HG03039 (cell line): ENCODE results near the gene RBL1.
"Not testable (repeated sequence)": the region's sequence is repeated elsewhere in the genome, so short reads cannot be mapped to it uniquely, and the experiment has no call there.

Source experiments
- ATAC-seq: cut with Tn5 transposase; IDR thresholded peaks from one replicate; pipeline ENCODE4 v1.9.1; 2021; ENCODE audit warnings: mild to moderate bottlenecking, moderate library complexity; ENCODE audit not compliant: unreplicated experiment

RBL1 gene

GRCh38 chr20:36998652-36999051, 97.1 kb downstream of the RBL1 start:
- ATAC-seq: no peak

DNA sequence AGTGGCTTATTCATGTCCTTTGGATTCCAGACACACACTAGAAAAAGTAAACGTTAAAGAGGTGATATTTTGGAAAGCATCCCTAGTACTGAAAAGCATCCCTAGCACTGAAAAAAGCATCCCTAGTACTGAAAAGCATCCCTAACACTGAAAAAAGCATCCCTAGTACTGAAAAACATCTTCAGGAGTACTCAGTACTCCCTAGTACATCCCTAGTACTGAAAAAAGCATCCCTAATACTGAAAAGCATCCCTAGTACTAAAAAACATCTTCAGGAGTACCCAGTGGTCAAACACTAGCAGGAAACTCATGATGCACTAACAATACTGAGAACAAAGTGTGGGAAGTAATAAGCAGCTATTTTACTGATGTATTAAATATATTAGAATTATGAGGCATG, 98.7 kb downstream of the RBL1 start:
- no peak for ATAC-seq

GRCh38 chr20:36994221-36994620, 101.6 kb downstream of the RBL1 start:
- not testable (repeated sequence) for ATAC-seq

DNA sequence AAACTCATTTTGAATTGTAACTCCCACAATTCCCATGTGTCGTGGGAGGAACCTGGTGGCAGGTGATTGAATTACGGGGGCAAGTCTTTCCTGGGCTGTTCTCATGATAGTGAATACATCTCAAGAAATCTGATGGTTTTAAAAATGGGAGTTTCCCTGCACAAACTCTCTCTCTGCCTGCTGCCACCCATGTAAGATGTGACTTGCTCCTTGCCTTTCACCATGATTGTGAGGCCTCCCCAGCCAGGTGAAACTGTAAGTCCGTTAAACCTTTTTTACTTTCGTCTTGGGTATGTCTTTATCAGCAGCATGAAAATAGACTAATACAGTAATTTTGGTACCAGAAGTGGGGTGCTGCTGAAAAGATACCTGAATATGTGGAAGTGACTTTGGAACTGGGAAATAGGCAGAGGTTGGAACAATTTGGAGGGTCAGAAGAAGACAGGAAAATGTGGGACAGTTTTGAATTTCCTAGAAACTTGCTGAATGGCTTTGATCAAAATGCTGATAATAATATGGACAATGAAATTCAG, 102.9 kb downstream of the RBL1 start:
- no peak for ATAC-seq

- ATAC-seq: no peak
These were observed 104.1 kb downstream of the RBL1 start for GRCh38 chr20:36991703-36992102.

DNA sequence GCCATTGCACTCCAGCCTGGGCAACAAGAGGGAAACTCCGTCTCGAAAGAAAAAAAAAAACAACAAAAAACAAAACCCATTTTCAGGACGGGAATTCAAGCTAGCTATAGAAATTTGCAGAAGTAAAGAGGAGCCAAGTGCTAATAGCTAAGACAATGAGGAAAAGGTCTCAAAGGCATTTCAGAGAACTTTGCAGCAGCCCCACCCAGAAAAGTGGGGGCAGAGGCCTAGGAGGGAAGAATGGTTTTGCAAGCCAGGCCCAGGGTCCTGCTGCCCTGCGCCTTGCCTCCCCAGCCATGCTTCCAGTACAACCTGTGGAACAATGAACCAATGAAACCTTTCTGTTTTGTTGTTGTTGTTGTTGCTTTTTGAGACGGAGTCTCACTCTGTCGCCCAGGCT, 106.0 kb downstream of the RBL1 start:
- no peak for ATAC-seq

- no peak for ATAC-seq
These were observed 107.3 kb downstream of the RBL1 start for GRCh38 chr20:36988494-36988966.

- ATAC-seq: no peak
These were observed 111.5 kb downstream of the RBL1 start for GRCh38 chr20:36984257-36984638.

DNA sequence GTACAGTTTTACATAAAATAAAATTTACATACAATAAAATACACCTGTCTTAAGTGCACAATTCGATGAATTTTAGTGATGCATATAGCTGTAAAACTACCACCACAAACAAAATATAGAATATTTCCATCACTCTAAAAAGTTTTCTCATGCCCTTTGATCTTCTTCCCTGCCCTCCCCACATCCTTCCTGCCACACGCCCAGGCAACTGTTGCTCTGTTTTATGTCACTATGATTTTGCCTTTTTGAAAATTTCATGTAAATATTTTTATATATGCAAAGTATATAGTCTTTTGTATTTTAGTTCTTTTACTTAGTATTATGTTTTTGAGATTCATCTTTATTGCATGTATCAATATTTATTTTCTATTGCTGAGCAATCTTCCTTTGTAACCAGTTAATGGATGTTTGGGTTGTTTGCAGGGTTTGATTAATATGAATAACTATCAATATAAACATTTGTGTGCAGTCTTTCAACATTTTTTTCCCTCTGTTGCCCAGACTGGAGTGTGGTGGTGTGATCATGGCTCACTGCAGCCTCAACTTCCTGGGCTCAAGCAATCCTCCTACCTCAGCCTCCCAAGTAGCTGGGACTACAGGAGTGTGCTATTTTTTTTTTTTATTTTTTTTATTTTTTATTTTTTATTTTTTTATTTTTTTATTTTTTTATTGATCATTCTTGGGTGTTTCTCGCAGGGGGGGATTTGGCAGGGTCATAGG, 120.5 kb downstream of the RBL1 start:
- ATAC-seq: no peak

- no peak for ATAC-seq
These were observed 121.1 kb downstream of the RBL1 start for GRCh38 chr20:36974660-36975059.

GRCh38 chr20:36971103-36971502, 124.7 kb downstream of the RBL1 start:
- no peak for ATAC-seq

DNA sequence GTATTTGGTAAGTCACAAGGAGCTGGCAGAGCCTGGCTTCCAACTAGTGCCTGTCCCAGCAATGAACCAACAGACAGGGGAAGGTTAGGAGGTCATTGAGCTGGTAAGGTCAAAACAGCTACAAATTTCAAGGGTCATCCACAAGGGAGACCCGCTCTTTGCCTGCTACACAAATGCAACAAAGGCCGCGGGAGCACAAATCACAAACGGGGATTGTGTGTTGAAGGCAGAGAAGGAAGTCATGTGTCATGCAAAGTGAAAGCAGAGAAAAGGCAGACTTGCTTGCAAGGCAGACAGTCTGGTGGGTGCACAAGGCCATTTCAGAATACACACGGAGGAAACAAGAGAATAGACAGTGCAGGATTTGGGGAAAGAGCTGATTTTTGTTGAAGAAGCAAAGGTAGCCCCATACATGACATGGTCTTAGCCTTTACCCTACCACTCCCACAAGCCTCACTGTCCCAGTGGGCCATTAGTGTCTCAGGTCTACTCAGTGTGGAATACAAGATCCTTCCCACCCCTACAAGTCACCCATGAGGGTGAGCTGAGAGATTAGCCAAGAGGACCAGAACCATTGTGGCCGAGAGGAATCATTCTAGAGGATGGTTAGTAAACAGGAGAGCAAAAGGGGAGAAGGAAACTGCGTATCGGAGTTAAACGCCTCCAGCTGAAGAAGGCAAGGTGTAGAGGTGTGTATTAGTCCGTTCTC, 126.2 kb downstream of the RBL1 start:
- no peak for ATAC-seq

GRCh38 chr20:36969051-36969450, 126.7 kb downstream of the RBL1 start:
- no peak for ATAC-seq

DNA sequence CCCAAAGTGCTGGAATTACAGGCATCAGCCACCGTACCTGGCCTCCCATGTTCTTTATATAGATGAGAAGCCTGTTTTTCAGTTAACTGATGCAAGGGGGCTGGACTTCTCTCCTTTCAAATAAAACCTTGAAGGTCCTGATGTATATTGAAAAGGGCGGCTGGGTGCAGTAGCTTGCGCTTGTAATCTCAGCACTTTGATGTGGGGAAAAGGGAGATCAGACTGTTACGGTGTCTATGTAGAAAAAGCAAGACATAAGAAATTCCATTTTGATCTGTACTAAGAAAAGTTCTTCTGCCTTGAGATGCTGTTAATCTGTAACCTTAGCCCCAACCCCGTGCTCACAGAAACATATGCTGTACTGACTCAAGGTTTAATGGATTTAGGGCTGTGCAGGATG, 128.2 kb downstream of the RBL1 start:
- ATAC-seq: no peak

GRCh38 chr20:36966965-36967364, 128.8 kb downstream of the RBL1 start:
- not testable (repeated sequence) for ATAC-seq

DNA sequence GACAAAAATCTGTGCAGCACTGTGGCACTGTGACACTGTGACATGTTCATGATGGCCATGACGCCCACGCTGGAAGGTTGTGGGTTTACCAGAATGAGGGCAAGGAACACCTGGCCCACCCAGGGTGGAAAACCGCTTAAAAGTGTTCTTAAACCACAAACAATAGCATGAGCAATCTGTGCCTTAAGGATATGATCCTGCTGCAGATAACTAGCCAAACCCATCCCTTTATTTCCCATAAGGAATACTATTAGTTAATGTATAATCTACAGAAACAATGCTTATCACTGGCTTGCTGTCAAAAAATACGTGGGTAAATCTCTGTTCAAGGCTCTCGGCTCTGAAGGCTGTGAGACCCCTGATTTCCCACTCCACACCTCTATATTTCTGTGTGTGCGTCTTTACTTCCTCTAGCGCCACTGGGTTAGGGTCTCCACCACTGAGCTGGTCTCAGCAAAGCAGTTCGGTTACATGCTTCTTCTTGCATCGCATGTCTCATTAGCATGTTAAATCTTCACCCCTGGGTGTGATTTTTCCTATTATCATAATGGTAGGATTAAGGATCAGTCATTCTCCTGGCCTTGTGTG, 133.3 kb downstream of the RBL1 start:
- ATAC-seq: not testable (repeated sequence)

DNA sequence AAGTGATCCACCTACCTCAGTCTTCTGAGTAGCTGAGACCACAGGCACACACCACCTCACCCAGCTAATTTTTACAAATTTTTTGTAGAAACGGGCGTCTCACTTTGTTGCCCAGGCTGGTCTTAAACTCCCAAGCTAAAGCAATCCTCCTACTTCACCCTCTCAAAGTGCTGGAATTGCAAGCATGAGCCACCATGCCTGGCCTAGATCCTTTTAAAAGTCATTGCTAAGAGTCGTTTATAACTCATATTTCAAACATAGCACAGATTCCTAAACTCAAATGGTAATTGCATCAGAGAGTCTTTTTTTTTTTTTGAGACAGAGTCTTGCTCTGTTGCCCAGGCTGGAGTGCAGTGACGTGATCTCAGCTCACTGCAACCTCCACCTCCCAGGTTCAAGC, 136.6 kb downstream of the RBL1 start:
- no peak for ATAC-seq

GRCh38 chr20:36957875-36958667, 137.7 kb downstream of the RBL1 start:
- no peak for ATAC-seq

GRCh38 chr20:36956674-36957073, 139.1 kb downstream of the RBL1 start:
- no peak for ATAC-seq

GRCh38 chr20:36956016-36956415, 139.8 kb downstream of the RBL1 start:
- no peak for ATAC-seq
